Mesothelial cell of epicardium (in vitro differentiated cells): ENCODE measurements around the gene TXNDC11. TPM values are rescaled to one million over a fixed set of nuclear protein-coding genes. Genes with fewer than 3 reads are reported as not detected.

Experiments used
- DNase-seq, 2 experiments: peaks; one replicate each; pipeline ENCODE4 v3.0.0; 2021; ENCODE audit warnings: low spot score in 2 of 2; ENCODE audit not compliant: unreplicated experiment in 2 of 2
- H3K27ac Mint-ChIP-seq: 2 replicates; pipeline ENCODE4 v1.8.0; 2021; ENCODE audit warnings: mixed read lengths
- H3K27me3 Mint-ChIP-seq: 2 replicates; pipeline ENCODE4 v1.8.0; 2021; ENCODE audit warnings: low read depth, mixed read lengths
- H3K36me3 Mint-ChIP-seq: 2 replicates; pipeline ENCODE4 v1.8.0; 2021; ENCODE audit warnings: mixed read lengths
- H3K4me1 Mint-ChIP-seq: 2 replicates; pipeline ENCODE4 v1.8.0; 2021; ENCODE audit warnings: mixed read lengths
- H3K4me3 Mint-ChIP-seq: 2 replicates; pipeline ENCODE4 v1.8.0; 2021; ENCODE audit warnings: mild to moderate bottlenecking, moderate library complexity, mixed read lengths
- H3K9me3 Mint-ChIP-seq: 2 replicates; pipeline ENCODE4 v1.8.0; 2021; ENCODE audit warnings: mixed read lengths
- CTCF ChIP-seq: fragments of 200-600 bp; sonication (generic); IDR thresholded peaks from one replicate; pipeline ENCODE4 v1.5.0; 2021; ENCODE audit warnings: antibody characterized with exemption; ENCODE audit not compliant: unreplicated experiment
- total RNA-seq: library from RNA; stranded (reverse); gene quantifications from 3 replicates; pipeline ENCODE4 v1.2.1, GENCODE V29; 2021

TXNDC11 gene
- total RNA-seq, 1 donor from 2014 or later: 27.5 TPM

DNA sequence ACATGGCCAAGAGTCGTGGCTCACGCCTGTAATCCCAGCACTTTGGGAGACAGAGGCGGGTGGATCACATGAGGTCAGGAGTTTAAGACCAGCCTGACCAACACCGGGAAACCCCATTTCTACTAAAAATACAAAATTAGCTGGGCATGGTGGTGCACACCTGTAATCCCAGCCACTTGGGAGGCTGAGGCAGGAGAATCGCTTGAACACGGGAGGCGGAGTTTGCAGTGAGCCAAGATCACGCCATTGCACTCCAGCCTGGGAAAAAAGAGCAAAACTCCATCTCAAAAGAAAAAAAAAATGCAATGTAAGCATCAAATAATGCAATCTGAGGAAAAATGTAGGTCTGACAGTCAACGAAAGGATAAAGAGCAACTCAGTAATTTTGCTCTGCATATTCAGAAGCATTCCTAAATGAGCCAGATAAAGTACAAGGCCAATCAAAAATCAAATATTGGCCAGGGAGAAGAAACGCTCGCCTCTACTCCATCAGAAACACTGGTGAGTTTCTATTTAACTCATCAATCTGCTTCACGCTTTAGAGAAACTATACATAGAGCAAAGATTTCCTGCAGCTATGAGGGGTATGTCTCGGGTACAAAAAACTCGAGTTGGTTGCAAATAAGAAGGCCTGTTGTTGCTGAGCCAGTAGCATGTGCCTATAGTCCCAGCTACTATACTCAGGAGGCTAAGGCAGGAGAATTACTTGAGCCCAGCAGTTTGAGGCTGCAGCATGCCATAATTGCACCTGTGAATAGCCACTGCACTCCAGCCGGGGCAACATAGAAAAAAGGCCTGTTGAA lies 3.7 kb downstream of the TXNDC11 start:
- Mint-ChIP-seq H3K4me1 (peaks cover 36% of the 10 kb centered on the region), H3K27me3 (no peaks in the 10 kb centered on the region), H3K9me3 (no peaks in the 10 kb centered on the region), H3K27ac (no peak overlapping the region), H3K4me3 (no peak overlapping the region), H3K36me3 (peaks cover 8% of the 10 kb centered on the region)
- TF ChIP-seq CTCF: no peak
- DNase-seq: no peak

GRCh38 chr16:11737713-11738112 lies 4.9 kb downstream of the TXNDC11 start:
- H3K27ac Mint-ChIP-seq: no peak overlapping the region
- peaks cover 36% of the 10 kb centered on the region for H3K4me1 Mint-ChIP-seq
- H3K9me3 Mint-ChIP-seq: no peaks in the 10 kb centered on the region
- TF ChIP-seq CTCF: no peak
- H3K27me3 Mint-ChIP-seq: no peaks in the 10 kb centered on the region
- DNase-seq: no peak
- H3K4me3 Mint-ChIP-seq: no peak overlapping the region
- peaks cover 10% of the 10 kb centered on the region for H3K36me3 Mint-ChIP-seq

GRCh38 chr16:11736903-11737302 lies 5.8 kb downstream of the TXNDC11 start:
- Mint-ChIP-seq H3K4me3 (no peak overlapping the region), H3K27me3 (no peaks in the 10 kb centered on the region), H3K27ac (peak overlapping the region; percentile 28), H3K9me3 (no peaks in the 10 kb centered on the region), H3K36me3 (peaks cover 14% of the 10 kb centered on the region), H3K4me1 (peaks cover 35% of the 10 kb centered on the region)
- TF ChIP-seq CTCF: no peak
- DNase-seq: no peak

- DNase-seq: no peak
- no peak for TF ChIP-seq CTCF
- Mint-ChIP-seq H3K27ac (no peak overlapping the region), H3K4me1 (peaks cover 24% of the 10 kb centered on the region), H3K36me3 (peaks cover 14% of the 10 kb centered on the region), H3K9me3 (no peaks in the 10 kb centered on the region), H3K4me3 (no peak overlapping the region), H3K27me3 (no peaks in the 10 kb centered on the region)
These were observed 6.9 kb downstream of the TXNDC11 start for GRCh38 chr16:11735787-11736186.

GRCh38 chr16:11734653-11735043 lies 8.0 kb downstream of the TXNDC11 start:
- H3K36me3 Mint-ChIP-seq: peaks cover 14% of the 10 kb centered on the region
- DNase-seq: no peak
- no peak overlapping the region for H3K4me3 Mint-ChIP-seq

More at GRCh38 chr16:11734653-11735043, 8.0 kb downstream of the TXNDC11 start:
- no peak for TF ChIP-seq CTCF
- Mint-ChIP-seq H3K27ac (no peak overlapping the region), H3K9me3 (no peaks in the 10 kb centered on the region), H3K4me1 (peaks cover 14% of the 10 kb centered on the region), H3K27me3 (no peaks in the 10 kb centered on the region)
